Gastrocnemius medialis (tissue), 4 donors: ENCODE measurements around the gene AARS2.

Experiments used
- POLR2A ChIP-seq, 2 donors: fragments of 450-650 bp; IDR thresholded peaks; one replicate each; pipeline ENCODE4 v1.6.1; 2017; ENCODE audit warnings: antibody characterized with exemption in 2 of 2, mild to moderate bottlenecking in 2 of 2, moderate library complexity in 2 of 2
- TF ChIP-seq, protein P1 (sequence below), 5 experiments: fragments of 450-650 bp in 3 of 5; fragments of 200-600 bp in 2 of 5; sonication (generic) in 2 of 5; IDR thresholded peaks in 4 of 5; conservative IDR thresholded peaks in 1 of 5; 1 replicate in 4 of 5; 2 replicates in 1 of 5; pipeline ENCODE4 v1.5.1; 2016 to 2019; ENCODE audit warnings: antibody characterized with exemption in 5 of 5, mild to moderate bottlenecking in 3 of 5, moderate library complexity in 3 of 5

- TF ChIP-seq, protein P1, sequence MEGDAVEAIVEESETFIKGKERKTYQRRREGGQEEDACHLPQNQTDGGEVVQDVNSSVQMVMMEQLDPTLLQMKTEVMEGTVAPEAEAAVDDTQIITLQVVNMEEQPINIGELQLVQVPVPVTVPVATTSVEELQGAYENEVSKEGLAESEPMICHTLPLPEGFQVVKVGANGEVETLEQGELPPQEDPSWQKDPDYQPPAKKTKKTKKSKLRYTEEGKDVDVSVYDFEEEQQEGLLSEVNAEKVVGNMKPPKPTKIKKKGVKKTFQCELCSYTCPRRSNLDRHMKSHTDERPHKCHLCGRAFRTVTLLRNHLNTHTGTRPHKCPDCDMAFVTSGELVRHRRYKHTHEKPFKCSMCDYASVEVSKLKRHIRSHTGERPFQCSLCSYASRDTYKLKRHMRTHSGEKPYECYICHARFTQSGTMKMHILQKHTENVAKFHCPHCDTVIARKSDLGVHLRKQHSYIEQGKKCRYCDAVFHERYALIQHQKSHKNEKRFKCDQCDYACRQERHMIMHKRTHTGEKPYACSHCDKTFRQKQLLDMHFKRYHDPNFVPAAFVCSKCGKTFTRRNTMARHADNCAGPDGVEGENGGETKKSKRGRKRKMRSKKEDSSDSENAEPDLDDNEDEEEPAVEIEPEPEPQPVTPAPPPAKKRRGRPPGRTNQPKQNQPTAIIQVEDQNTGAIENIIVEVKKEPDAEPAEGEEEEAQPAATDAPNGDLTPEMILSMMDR (IDR thresholded peaks at IDR 0.05 in 4 of 5, conservative IDR thresholded peaks at IDR 0.05 in 1 of 5) = no peak
- no peak for TF ChIP-seq POLR2A (IDR thresholded peaks at IDR 0.05)
Measured at GRCh38 chr6:44301782-44302564, 11.2 kb downstream of the AARS2 start.
